Adipose tissue (tissue), 3 donors: ENCODE data around the gene GABRB2. TPM values are rescaled to one million over a fixed set of nuclear protein-coding genes. Genes with fewer than 3 reads are reported as not detected.
"Not testable (repeated sequence)": the region's sequence is repeated elsewhere in the genome, so short reads cannot be mapped to it uniquely, and the experiment has no call there.

Source experiments
- H3K27ac ChIP-seq: one replicate; pipeline ENCODE4 v1.5.1; 2013; ENCODE audit warnings: low read depth, low read length
- WGBS, 3 donors: extraction: QIAGEN DNeasy Blood & Tissue Kit; methylation state at CpG; one replicate each; pipeline ENCODE4 v1.1.7; 2013; 5-methylcytosine and 5-hydroxymethylcytosine counted together
- polyA plus RNA-seq, 3 donors: library from polyadenylated mRNA; stranded (reverse); fragments of 200-250 nt; gene quantifications; one replicate each; pipeline ENCODE4 v1.2.3, GENCODE V29; 2013
- donor health status: healthy with polysubstance abuse.
- donor health status: Bipolar disorder and iron deficiency.
- donor health status: healthy.

The GABRB2 gene
- polyA plus RNA-seq, 3 donors: 0.06 to 0.27 TPM; not detected in 1

DNA sequence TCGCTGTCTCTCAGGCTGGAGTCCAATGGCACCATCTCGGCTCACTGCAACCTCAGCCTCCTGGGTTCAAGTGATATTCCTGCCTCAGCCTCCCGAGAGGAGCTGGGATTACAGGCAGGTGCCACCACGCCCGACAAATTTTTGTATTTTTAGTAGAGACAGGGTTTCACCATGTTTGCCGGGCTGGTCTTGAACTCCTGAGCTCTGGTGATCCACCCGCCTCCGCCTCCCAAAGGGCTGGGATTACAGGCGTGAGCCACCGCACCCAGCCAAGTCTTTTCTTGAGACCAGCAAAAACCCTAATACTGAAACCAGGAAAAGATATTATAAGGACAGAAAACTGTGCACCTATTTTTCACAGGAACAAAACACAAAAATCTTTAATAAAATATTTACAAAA, 41.4 kb downstream of the GABRB2 start:
- WGBS, 3 donors: 90 to 95% (median 91%) methylated on average over 10 of the region's 10 CpGs
- not testable (repeated sequence) for H3K27ac ChIP-seq

DNA sequence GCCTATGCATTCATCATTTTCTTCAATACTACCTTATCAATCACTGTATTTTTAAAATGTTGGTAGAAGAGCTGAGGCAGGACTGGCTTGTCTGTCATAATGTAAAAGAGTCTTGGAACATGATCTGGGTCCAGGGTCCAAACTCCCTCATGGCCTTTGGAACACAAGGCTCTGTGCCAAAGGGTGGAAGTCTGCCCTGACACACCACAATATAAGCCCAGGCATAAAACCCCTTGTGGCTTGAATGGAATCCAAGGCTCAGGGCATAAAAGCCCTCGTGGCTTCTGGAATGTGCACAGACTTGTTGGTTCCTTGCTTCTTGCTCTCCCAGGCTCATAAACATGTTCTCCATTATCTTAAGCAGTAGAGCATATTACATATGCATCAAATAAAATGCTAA, 48.0 kb downstream of the GABRB2 start:
- no peak overlapping the region for H3K27ac ChIP-seq
- WGBS, 3 donors: 63 to 82% (median 65%) methylated on average over 1 of the region's 1 CpG

DNA sequence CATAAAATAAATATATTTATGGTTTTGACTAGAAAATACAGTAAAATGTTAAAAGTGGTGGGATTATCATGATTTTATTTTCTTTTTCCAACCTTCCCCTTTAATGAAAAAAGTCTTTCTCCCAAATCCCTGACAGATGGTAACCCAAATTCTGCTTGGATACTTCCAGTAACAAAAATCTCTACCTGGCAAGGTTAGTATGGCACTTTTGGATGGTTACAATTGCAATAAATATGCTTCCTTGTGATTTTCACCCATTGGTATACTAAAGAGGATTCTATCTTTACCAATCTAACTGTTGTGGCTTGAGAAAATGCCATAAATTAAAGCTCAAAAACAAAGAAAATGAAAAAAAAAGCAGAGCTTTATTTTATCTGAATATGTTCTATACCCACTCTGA, 62.8 kb downstream of the GABRB2 start:
- no peak overlapping the region for H3K27ac ChIP-seq

DNA sequence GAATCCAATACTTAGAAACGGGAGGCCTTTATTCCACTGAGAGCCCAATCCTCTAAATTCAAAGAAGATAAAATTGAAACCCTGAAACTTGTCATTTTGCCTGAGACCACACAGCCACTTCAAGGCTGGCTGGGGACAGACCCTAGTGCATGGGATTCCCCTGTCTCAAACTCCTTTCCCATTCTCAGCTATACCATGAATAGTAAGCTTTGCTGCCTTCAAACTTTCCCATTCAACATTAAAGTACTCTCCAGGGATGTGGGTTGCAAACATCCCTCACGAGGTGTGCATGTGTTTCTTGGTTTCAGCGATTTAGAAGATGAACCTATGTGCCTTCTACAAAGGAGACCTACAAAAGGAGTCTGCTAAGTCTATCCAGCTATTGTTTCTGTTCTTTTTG, 64.6 kb downstream of the GABRB2 start:
- no peak overlapping the region for H3K27ac ChIP-seq
- WGBS, 3 donors: 69 to 87% (median 74%) methylated on average over 3 of the region's 3 CpGs

DNA sequence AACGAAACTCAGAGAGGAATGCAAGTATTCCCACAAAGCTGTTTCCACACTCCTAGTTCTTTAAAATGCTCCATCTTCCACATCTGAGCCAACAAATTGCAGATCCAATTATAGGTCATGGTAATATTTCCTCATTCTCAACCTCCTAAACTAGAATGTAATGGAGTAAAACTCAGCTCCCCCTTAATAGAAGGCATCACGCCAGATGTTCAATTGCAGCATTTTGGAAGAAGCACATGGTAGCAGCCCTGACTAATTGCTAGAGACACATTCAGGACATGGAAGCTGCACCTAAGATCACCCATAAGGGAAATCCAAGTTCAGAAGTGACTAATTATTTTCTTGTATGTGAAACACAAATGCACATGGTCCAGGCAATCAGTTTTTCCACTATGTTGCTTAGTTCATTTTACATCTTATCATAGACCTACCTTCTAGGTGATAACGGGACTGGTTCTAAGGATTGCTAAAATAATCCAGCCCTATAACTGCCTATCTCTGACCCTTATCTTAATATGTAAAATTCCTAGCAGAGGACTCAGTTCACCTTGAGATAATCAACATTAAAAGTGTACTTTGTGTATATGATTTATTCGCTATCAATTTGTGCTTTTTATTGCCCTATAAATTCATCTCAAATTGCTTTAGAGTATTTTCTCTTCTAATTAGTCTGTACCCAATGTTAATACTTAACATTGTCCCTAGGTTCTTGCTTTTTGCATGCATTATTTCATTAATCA, 75.1 kb downstream of the GABRB2 start:
- WGBS, 3 donors: 61 to 71% (median 70%) methylated on average over 4 of the region's 4 CpGs
- no peak overlapping the region for H3K27ac ChIP-seq

DNA sequence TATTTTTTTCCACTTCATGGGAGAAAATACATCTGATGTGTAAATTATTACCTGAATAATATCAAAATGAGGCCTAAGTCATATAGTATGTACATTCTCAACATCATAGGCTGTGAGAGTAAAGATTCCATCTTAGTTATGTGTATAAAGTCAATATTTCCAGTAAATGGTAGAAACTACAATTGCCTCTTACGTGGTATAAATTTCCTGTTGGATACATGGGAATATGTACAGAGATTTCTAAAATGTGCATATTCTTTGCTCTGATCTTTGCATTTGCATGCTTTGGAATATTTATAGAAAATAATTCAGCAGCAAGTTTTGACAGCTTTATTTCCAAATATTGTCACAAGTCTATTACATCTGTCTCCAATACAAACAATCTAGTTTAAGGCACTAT, 78.8 kb downstream of the GABRB2 start:
- no peak overlapping the region for H3K27ac ChIP-seq
- 86 to 95% (median 87%) methylated on average over 1 of the region's 1 CpG for WGBS, 3 donors

DNA sequence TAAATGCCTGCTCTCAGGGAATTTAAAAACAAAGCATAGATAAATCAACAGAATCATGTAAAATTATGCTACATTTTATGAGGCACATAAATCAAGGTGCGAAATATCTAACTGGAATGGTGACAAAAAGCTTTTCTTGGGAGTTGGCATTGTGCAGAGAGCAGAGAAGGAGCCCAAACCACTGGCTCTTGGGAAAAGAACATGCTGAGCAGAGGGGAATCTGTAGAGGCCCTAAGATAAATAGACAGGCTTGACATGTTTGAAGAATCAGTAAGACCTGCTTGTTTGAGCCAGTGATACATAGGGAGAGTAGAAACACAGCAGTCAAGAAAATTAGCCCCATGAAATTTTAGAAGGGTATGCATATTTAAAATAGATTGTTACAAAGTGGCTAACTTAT, 85.8 kb downstream of the GABRB2 start:
- H3K27ac ChIP-seq: no peak overlapping the region
- WGBS, 3 donors: 78 to 90% (median 85%) methylated on average over 1 of the region's 1 CpG

DNA sequence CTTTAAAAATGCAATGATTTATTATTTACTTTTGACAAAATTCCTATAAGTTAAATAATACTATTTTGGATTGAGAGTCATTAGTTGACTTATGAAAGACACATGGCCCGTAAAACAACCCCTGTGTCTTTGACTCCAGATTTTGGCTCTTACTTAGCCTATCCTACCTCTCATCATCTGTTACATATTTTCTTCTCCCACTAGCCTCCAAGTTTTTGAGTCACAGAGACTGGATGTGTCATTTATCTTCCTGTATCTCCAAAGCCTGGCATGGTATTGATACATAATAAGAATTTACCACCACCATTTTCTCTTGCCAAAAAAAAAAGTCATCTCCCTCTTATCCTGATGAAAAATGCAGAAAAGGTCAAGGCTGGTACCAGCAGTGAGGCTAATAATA, 99.9 kb downstream of the GABRB2 start:
- no peak overlapping the region for H3K27ac ChIP-seq
- 83 to 96% (median 86%) methylated on average over 1 of the region's 1 CpG for WGBS, 3 donors

DNA sequence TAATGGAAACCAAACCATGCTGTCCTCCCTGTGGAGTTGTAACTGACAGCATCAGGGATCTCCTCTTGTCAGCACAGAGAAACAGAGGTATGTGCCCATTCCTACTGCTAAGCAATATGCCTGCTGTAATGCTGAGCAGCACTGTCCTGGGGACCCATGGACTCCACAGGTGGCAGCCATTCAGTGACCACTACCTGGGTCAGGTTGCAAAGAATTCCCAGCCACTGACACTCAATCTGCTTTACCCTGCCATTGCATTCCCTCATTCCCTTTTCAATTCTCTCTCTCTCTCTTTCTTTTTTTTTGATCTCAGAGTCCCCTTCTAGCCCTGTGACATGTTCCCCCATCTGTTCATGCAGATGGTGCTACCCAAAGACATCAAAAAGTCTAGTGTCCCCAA, 104.1 kb downstream of the GABRB2 start:
- no peak overlapping the region for H3K27ac ChIP-seq

DNA sequence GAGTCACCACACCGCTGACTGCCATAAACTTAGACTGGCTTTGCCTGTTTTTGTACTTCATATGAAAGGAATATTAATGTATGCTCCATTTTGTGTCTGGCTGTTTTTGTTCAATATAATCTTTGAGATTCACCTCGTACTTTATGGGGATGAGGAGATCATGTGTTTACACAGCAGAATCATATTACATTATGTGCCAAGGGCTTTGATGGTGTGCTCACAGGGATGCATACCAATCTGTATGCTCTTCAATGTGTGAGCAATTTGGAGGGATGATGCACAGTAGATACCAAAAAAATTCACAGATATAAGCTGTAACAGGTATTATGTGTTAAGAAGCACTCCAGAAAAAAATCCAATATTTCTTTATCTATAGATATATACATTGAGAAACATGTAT, 113.7 kb downstream of the GABRB2 start:
- 59 to 86% (median 80%) methylated on average over 2 of the region's 2 CpGs for WGBS, 3 donors
- H3K27ac ChIP-seq: no peak overlapping the region

DNA sequence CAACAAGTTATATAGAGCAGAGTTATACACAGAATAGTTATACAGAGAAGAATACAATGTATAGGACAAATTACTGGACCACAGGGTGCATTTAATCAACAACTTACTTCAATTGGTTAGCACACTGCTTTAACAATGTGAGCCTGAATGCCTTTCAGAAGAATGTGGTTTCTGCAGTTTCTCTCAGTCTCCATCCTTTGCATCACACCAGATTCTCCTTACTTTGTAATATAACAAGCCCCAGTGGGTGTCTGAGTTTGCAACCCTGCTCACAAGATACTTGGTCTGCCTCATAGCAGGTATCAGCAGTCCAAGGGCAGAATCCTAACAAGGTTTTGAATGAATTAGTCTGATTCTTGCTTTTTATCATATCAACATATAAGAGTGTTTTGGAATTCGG, 114.6 kb downstream of the GABRB2 start:
- no peak overlapping the region for H3K27ac ChIP-seq
- WGBS, 3 donors: 85 to 89% (median 88%) methylated on average over 1 of the region's 1 CpG

DNA sequence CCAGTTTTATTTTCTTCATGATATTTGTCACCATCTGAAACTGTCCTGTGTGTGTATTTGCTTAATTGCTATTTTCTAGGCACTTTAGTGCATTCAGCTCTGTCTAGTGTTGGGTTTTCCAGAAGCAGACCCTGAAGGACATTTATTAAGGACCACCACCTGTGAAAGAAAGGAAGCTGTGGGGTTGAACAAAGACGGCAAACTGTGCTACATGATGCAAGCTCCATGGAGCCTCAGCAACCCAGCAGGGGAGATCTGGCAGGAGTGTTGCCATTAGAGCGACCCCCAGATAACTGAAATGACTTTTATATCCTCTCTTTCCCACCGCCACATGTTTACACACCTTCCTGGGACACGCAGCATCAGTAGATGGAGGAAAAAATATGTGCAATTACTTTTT, 125.5 kb downstream of the GABRB2 start:
- H3K27ac ChIP-seq: no peak overlapping the region
- WGBS, 3 donors: 58 to 74% (median 70%) methylated on average over 4 of the region's 4 CpGs

DNA sequence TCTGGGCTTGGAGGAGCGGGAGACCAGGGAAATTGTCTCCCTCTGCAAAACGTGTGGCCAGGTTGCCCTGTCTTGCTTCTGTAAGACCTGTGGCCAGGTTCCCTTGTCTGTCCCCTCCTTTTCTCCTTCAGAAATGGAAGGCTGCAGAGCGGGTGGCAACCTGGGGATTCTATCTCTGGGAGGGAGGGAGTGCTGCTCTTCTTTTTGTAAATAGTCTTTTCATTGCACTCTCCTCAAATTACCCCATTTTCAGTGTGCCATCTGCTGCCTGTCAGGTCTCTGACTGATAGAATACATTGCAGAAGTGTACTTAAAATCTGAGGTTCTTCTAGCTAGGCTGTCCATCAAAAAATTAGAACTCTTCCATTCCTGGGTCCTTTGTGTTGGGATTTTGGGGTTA, 126.0 kb downstream of the GABRB2 start:
- WGBS, 3 donors: 59 to 67% (median 61%) methylated on average over 3 of the region's 3 CpGs
- no peak overlapping the region for H3K27ac ChIP-seq

DNA sequence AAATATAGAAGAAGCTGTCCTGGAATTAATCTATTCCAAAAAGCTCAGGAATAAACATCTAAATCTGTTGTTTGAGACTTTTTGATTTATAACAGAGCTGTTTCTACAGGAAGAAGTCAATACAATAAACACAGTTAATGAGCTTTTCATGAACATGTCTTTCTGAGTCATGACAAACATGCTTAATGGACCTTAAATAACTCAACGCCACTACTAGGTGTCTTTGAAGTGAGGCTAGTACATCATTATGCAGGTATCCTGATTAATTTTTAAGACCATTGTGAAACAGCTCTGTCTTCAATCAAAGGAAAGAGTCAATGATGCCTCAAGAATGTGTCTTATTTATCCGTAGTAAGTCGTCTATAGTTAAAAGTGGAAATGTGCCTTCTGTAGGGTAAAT, 131.6 kb downstream of the GABRB2 start:
- no peak overlapping the region for H3K27ac ChIP-seq
- 47 to 66% (median 53%) methylated on average over 3 of the region's 3 CpGs for WGBS, 3 donors

DNA sequence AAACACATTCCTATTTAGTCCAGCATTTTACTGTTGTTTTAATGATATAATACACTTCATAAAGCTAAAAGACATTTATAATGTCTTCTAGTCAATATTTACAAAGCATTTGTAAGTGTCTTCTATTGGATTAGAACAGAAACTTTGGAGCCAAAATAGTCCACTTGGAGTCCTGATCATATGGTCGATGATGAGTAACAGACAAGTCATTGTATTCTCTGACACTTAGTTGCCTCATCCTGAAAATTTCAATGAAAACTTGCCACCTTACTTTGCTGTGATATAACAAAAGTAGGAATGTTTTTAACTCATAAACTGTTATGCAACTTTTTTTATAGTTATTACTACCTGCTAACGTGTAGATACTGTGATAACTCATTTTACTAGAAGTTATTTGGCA, 132.5 kb downstream of the GABRB2 start:
- 68 to 77% (median 72%) methylated on average over 2 of the region's 2 CpGs for WGBS, 3 donors
- no peak overlapping the region for H3K27ac ChIP-seq

DNA sequence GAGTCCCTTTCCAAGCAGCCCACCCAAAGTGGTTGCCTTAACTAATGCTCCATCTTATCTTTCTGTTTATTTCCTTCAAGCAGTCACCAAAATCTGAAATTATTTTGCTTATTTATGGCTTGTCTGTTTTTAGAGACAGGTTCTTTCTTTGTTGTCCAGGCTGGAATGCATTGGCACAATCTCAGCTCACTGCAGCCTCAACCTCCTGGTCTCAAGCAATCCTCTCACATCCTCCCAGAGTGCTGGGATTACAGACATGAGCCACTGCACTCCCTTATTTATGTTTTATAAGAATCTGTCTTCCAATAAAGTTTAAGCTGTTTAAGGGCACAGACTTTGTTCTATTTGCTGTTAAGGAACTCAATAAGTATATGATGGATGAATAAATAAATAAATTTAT, 133.7 kb downstream of the GABRB2 start:
- no peak overlapping the region for H3K27ac ChIP-seq

DNA sequence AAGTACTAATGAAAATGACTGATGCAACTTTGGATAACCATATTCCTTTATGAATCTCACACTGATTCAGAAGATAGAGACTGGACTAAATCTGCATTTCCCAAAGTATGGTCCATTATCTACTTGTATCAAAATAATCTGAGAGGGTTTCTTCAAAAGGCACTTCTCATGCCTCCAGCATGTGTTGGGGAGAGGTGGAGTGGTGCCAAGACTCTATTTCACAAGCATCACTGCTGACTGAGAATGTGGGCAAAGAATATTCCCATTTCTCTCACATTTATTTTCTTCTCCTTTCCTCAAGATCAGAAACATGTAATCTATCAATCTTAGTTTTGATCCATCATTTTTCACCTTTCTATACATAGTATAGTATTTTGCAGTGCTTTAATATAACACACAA, 135.4 kb downstream of the GABRB2 start:
- H3K27ac ChIP-seq: no peak overlapping the region

DNA sequence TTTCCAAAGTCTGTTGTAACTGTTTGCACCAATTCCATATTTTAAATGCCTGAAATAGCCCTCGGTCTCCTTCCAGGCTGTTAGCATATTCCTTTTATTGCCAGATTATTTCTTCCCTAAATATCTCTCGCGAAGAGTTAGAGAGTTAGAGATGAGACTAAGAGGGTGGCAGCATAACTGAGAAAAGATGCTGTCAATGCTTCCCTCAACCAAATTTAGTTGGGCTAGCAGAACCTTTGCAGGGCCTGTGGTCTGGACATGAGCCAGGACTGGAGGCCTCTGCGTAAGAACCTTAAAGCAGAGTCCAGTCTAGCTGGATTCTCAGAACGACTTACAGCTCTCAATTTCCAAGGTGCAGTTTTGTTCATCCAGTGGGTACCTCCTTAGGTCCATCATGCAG, 135.9 kb downstream of the GABRB2 start:
- no peak overlapping the region for H3K27ac ChIP-seq
- 85 to 91% (median 87%) methylated on average over 5 of the region's 5 CpGs for WGBS, 3 donors

DNA sequence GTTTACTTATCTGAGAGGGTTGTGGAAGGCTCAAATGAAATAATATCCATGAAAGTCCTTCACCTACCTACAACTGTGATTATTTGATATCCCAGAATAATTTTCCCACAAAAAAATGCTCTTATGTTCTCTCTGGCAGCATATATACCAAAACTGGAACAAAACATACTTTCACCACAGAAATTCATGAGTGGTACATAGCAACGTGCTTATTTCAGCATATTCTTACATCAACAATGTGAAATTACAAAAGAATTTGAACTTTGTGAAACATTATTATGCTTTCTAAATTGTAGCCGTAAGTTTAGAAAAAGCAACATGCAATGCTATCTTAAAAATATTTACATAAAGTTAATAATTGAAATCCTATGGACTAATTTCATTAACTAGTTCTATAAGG, 137.1 kb downstream of the GABRB2 start:
- 42 to 67% (median 65%) methylated on average over 2 of the region's 2 CpGs for WGBS, 3 donors
- H3K27ac ChIP-seq: no peak overlapping the region

DNA sequence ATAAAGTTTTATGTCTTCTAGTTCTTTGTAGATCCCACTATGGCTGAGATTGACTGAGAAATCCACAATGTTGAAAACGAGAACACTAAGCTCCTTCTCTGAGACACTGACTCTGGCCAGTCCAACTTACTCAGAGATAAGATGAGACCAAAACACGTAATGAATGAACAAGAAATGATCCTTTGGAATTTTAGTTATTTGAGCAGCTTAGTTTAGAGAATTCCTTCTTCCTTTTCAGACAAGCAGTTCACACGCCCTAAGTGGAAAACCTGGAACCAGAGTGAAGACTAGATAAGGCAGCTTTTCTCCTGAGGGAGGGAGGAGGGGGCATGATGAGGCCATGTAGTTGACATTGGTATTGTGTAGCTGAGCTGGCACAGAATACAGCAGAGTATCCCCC, 139.6 kb downstream of the GABRB2 start:
- WGBS, 3 donors: 40 to 53% (median 40%) methylated on average over 3 of the region's 3 CpGs
- H3K27ac ChIP-seq: no peak overlapping the region

DNA sequence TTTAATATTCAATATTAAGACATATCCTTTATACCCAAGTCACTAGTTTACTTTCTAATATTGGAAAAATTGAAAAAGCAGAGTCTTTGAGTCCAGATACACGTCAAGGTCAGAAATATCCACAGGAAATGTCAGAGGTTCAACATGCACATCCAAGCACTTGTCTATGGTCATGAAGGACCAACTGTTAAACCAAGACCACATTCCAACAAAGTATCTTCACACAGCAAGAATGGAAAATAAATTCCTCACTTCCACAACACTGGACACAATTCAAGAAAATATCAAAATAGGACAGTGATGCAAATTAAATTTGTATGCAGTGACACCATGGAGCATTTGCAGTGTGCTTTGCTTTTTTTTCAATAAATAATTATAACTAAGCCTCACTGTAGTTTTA, 142.5 kb downstream of the GABRB2 start:
- 61 to 81% (median 67%) methylated on average over 1 of the region's 1 CpG for WGBS, 3 donors
- H3K27ac ChIP-seq: no peak overlapping the region
